Uterus (tissue), 2 donors: ENCODE measurements around the gene ECHS1.
A peak's percentile ranks its signal among the peaks of the same experiment; 100 is the strongest.

Experiments
- POLR2A ChIP-seq, 2 donors: fragments of 450-650 bp; IDR thresholded peaks; one replicate each; pipeline ENCODE4 v1.6.1; 2016; ENCODE audit warnings: antibody characterized with exemption in 2 of 2, mild to moderate bottlenecking in 1 of 2, moderate library complexity in 1 of 2
- TF ChIP-seq, protein P1 (sequence below), 4 experiments: fragments of 200-600 bp in 2 of 4; fragments of 450-650 bp in 2 of 4; sonication (generic) in 2 of 4; IDR thresholded peaks; one replicate each; pipeline ENCODE4 v1.5.1; 2016 to 2019; ENCODE audit warnings: antibody characterized with exemption in 4 of 4, mild to moderate bottlenecking in 2 of 4, moderate library complexity in 1 of 4

DNA sequence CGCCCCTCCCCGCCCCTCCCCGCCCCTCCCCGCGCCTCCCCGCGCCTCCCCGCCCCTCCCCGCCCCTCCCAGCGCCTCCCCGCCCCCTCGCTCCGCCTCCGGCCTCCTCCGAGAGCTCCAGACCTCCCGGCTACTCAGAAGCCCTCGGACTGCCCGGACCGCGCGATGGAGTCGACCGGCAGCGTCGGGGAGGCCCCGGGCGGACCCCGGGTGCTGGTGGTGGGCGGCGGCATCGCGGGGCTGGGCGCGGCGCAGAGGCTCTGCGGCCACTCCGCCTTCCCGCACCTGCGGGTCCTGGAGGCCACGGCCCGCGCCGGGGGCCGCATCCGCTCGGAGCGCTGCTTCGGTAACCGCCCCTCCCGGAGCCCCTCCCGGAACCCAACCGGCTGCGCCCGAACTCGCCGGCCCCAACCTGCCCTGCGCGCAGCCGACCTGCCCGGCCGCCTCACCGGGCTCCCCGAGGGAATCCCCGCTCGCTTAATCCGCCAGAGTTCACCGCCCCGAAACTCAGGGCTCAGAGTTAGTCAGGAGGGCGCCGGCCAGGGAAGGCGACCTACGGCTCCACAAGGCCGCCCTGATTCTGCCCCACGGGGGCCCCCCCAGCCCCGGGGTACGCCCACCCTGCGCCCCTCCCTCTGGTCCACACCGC lies 6.1 kb upstream of the ECHS1 start, which contains the start of gene PAOX:
- TF ChIP-seq, protein P1, sequence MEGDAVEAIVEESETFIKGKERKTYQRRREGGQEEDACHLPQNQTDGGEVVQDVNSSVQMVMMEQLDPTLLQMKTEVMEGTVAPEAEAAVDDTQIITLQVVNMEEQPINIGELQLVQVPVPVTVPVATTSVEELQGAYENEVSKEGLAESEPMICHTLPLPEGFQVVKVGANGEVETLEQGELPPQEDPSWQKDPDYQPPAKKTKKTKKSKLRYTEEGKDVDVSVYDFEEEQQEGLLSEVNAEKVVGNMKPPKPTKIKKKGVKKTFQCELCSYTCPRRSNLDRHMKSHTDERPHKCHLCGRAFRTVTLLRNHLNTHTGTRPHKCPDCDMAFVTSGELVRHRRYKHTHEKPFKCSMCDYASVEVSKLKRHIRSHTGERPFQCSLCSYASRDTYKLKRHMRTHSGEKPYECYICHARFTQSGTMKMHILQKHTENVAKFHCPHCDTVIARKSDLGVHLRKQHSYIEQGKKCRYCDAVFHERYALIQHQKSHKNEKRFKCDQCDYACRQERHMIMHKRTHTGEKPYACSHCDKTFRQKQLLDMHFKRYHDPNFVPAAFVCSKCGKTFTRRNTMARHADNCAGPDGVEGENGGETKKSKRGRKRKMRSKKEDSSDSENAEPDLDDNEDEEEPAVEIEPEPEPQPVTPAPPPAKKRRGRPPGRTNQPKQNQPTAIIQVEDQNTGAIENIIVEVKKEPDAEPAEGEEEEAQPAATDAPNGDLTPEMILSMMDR (IDR thresholded peaks at IDR 0.05) = no peak
- peak in 1 of 2 donors; percentile 48 for TF ChIP-seq POLR2A (IDR thresholded peaks at IDR 0.05)
